Dermis microvascular lymphatic vessel endothelial cell (primary cell): ENCODE measurements around the gene ZNF765. TPM values are rescaled to one million over a fixed set of nuclear protein-coding genes. Genes with fewer than 3 reads are reported as not detected.
"Not testable (repeated sequence)": the region's sequence is repeated elsewhere in the genome, so short reads cannot be mapped to it uniquely, and the experiment has no call there.

Source experiments
- DNase-seq, 2 donors: peaks; one replicate each; pipeline versions ENCODE4 v3.0.0 to v3.0.0-alpha.2; 2010; ENCODE audit warnings: low read depth in 2 of 2
- total RNA-seq: library from RNA; depleted of rRNA; stranded (reverse); fragments of >200 nt; gene quantifications from 2 replicates; pipeline ENCODE4 v1.2.1, GENCODE V29; 2014

Gene ZNF765
- total RNA-seq, 1 donor from 2014 or later: 10.0 TPM

DNA sequence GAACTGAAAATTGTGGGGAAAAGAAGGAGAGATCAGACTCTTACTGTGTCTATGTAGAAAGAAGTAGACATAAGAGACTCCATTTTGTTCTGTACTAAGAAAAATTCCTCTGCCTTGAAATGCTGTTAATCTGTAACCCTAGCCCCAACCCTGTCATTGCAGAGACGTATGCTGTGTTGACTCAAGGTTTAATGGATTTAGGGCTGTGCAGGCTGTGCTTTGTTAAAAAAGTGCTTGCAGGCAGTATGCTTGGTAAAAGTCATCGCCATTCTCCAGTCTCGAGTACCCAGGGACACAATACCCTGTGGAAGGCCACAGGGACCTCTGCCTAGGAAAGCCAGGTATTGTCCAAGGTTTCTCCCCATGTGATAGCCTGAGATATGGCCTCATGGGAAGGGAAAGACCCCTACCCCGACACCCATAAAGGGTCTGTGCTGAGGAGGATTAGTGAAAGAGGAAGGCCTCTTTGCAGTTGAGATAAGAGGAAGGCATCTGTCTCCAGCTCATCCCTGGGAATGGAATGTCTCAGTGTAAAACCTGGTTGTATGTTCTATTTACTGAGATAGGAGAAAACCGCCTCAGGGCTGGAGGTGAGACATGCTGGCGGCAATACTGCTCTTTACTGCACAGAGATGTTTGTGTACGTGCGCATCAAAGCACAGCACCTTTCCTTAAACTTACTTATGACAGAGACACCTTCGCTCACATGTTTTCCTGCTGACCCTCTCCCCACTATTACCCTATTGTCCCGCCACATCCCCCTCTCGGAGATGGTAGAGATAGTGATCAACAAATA lies 25.8 kb downstream of the ZNF765 start:
- DNase-seq: not testable (repeated sequence)

DNA sequence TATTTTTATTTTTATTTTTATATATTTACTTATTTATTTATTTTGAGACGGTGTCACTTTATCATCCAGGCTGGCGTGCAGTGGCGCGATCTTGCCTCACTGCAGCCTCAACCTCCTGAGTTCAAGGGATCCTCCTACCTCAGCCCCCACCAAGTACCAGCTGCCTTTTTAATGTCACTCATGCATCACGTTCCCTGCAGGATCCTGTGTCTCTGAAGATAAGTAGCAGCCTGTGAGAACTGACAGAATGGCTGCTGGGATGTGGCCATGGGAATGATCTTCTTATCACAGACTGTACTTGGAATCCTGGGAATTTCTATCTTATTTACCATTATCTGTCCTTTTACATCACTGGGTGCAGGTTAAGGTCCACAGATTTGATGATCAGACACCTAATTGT lies 27.6 kb downstream of the ZNF765 start:
- DNase-seq: no peak

DNA sequence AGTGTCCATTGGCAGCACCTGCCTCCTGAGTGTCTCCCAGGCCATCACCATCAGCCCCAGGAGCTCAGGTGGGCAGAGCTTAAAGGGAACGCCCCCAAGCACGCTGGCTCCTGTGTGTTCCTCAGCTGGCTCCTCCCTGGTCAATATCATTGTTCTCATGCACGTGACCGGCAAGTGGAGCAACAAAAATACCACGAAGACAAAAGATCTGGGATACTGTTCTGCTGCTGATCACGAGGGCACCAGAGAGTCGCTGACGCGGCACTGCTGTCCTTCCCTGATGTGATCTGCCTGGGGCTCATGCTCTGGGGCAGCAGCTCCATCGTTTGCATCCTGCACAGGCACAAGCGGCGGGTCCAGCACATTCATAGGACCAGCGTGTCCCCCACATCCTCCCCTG lies 28.1 kb downstream of the ZNF765 start:
- peak; percentile 25 to 27 for DNase-seq

DNA sequence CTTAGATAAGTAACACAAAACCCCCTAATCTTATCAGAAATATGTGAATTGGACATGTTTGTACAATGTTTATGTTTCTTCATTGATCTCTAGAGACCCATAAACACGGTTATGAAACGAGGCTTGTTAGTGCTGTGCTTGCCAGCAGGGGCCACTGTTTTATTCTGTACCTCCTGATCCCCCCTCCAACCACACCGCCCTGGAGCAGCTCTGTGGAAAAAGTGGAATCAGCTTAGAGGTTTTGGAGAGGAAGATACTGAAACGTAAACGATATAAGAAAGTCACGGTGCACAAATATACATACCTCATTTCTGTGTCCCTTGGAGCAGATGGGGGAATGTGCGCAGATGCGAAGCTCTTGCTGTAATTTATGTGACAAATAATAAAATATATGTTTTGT lies 28.7 kb downstream of the ZNF765 start:
- peak; percentile 12 to 22 for DNase-seq

DNA sequence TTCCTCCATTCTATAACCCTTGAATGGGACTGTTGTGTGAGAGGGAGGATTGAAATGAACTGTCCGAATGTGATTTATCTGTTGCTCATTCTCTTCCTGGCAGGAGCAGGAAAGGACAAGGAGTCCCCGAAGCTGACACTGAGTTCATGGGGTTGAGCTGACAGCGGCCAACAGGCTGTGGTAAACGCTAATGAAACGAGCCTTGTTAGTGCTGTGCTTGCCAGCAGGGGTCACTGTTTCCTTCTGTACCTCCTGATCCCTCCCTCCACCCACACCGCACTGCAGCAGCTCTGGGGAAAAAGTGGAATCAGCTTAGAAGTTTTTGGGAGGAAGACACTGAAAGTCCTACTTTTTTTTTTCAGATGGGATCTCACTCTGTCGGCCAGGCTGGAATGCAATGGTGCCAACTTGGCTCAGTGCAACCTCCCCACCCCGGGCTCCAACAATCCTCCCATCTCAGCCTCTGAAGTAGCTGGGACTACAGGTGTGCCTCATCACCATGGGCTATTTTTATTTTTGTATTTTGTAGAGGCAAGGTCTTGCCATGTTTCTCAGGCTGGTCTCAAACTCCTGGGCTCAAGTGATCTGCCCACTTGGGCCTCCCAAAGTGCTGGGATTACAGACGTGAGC lies 30.1 kb downstream of the ZNF765 start:
- DNase-seq: peak; percentile 71 to 79

DNA sequence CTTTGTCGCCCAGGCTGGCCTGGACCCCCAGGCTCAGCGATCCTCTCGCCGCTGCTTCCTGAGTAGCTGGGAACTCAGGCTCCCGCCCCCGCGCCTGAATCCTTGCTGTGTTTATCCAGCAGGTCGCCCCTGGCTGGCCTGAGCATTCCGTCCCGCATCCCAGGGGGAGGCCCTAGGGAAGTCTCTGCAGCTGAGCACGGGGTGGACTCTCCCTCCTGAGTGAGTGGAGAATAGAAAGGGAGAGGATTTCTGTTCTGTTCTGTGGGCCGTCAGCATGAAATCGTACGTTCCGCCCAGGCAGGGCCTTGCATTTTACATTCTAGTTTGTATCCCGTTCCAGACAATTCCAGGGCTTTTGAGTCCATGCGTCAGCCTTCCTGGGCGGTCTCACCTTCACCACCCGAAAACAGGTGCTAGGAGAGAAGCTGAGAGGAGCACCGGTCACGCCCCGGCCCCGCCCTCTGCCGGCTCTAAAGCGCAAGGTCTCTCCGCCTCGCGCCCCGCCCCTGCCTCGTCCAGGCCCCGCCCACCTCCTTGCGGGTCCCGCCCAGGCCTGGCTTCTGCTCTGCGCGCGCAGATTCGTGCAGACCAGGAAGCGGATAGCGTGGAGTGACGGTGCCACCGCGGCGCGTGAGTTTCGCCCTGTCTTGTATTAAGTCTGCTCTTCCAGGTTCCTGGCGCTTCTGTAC lies 36.6 kb downstream of the ZNF765 start, which contains the start of gene ZNF761:
Gene ZNF761, plus strand, starts transcription at position 586 of the 689 bp plus-strand sequence. CDS start 15,285 bp downstream, outside the sequence.
- DNase-seq: peak; percentile 74 to 95

DNA sequence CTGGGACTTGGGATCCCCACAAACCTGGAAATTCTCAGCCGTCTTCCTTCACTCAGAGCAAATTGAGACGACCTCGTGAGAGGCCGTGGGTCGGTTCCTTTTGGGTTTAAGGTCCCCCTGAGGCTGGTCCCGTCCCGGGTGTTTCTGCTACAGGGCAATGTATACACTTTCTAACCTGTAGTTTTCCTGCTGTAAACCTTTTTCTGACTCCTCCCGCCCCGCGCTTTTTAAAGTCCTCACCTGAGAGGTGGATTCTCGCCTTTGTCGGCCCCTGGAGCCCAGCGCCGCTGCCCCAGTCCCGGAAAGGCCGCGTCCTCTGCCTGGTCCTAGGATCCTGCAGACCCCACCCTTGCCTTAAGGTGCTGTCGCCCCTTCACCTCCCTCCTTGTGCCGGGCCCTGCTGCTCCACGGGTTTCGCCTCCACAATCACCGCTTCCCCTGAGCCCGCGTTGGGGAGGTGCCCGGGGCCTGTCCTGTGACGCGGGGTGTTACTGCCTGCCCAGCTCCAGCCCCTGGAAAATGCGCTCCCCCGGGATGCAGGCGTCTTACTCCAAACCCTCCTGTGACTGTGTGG lies 37.2 kb downstream of the ZNF765 start:
- peak in 1 of 2 donors; percentile 36 for DNase-seq

DNA sequence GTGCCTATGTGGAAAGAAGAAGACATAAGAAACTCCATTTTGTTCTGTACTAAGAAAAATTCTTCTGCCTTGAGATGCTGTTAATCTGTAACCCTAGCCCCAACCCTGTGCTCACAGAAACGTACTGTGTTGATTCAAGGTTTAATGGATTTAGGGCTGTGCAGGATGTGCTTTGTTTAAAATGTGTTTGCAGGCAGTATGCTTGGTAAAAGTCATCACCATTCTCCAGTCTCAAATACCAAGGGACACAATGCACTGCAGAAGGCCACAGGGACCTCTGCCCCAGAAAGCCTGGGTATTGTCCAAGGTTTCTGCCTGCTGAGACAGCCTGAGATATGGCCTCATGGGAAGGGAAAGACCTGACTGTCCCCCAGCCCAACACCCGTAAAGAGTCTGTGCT lies 48.9 kb downstream of the ZNF765 start:
- DNase-seq: not testable (repeated sequence)

DNA sequence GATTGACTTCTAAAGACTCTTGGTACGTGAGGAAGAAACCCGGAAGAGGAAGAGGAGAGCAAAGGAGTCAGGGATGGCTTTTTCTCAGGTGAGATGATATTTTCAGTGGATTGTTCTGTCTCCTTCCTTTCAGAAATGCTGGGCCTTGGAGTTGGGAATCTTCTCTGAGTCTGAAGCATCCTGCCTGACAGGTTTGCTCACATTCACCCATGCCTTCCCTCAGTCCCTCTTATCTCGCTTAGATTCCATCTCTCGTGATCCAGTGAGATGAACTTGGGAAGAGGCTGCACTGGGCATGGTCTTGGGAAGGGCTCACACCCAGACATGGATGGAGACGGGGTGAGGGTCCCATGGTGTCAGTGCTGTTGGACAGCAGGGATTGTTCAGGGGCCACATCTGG lies 52.2 kb downstream of the ZNF765 start:
- DNase-seq: not testable (repeated sequence)

DNA sequence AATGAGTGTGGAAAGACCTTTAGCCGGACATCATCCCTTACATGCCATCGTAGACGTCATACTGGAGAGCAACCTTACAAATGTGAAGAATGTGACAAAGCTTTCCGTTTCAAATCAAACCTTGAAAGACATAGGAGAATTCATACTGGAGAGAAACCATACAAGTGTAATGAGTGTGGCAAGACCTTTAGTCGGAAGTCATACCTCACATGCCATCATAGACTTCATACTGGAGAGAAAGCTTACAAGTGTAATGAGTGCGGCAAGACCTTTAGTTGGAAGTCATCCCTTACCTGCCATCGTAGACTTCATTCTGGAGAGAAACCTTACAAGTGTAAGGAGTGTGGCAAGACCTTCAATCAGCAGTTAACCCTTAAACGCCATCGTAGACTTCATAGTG lies 60.9 kb downstream of the ZNF765 start:
- DNase-seq: no peak

DNA sequence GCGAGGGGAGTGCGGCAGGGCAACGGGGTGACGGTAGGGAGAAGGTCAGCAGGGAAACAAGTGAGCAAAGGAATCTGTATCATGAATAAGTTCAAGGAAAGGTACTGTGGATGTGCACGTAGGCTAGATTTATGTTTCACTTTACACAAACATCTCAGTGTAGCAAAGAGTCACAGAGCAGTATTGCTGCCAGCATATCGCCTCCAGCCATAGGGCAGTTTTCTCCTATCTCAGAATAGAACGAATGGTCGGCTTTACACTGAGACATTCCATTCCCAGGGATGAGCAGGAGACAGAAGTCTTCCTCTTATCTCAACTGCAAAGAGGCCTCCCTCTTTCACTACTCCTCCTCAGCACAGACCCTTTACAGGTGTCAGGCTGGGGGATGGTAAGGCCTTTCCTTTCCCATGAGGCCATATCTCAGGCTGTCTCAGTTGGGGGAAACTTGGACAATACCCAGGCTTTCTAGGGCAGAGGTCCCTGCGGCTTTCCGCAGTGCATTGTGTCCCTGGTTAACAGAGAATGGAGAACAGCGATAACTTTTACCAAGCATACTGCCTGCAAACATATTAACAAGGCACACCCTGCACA lies 65.3 kb downstream of the ZNF765 start:
- DNase-seq: not testable (repeated sequence)

DNA sequence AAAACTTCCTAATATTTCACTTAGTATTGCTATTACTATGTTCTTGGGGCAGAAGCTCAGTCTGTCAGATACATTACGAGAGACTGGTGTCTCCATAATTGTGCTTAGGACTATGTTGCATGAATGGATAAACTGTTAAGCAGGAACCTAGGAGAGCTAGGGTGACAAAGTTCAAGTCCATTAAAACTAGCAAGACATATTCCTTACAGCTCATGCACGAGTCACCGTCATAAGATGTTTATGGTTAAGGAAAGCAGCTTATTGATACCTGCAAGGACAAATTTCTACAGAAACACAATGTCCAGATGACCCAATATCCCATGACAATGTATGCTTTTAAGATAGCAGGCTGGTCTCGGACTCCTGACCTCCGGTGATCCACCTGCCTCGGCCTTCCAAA lies 66.9 kb downstream of the ZNF765 start:
- DNase-seq: no peak

DNA sequence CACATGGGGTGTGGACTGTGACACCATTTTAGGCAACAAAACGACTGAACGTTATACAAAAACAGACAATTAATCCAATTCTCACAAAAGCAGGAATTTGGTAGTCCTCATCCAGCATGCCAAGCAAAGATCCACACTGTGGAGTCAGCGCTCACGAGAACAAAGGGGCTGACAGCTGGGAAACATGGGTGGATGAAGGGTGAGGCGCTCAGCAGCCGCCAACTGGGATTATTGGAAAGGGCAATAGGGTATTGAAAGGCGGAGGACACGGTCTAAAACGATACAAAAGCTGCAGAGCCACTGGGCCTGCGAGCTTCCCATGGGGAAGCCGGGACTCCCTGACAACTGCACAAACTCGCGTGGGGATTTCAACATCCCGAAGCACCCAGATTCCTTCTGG lies 67.9 kb downstream of the ZNF765 start:
- DNase-seq: no peak

DNA sequence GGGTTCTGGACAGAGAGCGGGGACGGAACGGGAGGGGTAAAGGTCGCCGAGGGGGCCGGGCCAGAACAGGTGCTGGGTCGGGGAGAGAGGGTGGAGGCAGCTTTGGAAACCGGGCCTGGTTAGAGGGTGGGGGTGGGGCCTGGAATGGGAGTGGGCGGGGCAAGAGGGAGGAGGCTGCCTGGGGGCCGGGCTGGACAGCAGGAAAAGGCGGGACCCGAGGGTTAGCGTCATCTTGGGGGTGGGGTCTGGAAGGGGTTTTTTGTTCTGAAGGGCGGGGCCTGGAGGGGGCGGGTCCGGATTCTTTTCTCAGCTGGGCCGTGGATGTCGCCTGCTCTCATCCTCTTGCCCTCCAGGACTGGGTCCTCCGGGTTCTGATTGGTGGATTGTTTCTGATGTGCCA lies 68.3 kb downstream of the ZNF765 start:
- peak; percentile 20 to 48 for DNase-seq

DNA sequence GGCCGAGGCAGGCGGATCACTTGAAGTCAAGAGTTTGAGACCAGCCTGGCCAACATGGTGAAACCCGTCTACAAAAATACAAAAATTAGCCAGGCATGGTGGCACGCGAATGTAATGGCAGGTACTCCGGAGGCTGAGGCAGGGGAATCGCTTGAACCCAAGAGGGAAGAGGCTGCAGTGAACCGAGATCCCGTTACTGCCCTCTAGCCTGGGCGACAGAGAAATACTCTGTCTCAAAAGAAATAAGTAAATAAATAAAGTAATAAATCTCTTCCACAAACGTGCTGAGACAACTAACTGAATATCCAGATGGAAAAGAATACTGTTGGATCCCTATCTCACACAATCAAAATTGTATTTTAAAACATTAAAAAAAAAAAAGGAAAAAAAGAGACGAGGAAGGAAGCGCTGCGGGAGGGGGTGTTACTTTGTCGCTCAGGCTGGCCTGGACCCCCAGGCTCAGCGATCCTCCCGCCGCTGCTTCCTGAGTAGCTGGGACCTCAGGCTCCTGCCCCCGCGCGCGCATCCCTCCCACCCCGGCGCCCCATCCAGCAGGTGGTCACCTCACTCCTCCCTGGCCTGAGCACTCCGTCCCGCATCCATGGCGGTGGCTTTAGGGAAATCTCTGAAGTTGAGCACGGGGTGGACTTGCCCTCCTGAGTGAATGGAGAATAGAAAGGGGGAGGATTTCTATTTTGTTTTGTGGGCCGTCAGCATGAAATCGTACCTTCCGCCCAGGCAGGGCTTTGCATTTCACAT lies 72.0 kb downstream of the ZNF765 start:
- DNase-seq: no peak

DNA sequence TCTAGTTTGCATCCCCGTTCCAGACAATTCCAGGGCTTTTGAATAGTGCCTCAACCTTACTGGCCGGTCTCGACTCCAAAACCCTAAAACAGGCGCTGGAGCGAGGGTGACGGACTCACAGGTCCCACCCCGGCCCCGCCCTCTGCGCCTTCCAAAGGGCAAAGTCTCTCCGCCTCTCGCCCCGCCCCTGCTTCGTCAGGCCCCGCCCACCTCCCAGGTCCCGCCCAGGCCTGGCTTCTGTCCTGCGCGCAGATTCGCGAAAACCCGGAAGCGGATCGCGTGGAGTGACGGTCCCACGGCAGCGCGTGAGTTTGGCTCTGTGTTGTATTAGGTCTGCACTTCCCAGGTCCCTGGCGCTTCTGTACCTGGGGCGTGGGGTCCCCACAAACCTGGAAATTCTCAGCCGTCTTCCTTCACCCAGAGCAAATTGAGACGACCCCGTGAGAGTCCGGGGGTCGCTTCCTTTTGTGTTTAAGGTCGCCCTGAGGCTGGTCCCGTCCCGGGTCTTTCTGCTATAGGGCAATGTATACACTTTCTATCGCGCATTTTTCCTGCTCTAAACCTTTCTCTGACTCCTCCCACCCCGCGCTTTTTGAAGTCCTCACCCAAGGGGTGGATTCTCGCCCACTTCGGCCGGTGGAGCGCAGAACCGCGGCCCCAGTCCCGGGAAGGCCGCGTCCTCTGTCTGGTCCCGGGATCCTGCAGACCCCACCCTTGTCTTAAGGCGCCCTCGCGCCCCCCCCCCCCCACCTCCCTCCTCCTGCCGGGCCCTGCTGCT lies 72.7 kb downstream of the ZNF765 start, which contains the start of gene ZNF813:
Gene ZNF813, plus strand, starts transcription at position 249 of the 778 bp plus-strand sequence. CDS start 16,090 bp downstream, outside the sequence.
- DNase-seq: peak; percentile 63 to 88

DNA sequence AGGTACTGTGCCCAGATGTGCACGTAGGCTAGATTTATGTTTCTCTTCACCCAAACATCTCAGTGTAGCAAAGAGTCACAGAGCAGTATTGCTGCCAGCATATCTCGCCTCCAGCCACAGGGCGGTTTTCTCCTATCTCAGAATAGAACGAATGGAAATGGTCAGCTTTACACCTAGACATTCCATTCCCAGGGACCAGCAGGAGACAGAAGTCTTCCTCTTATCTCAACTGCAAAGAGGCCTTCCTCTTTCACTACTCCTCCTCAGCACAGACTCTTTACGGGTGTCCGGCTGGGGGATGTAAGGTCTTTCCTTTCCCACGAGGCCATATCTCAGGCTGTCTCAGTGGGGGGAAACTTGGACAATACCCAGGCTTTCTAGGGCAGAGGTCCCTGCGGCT lies 73.7 kb downstream of the ZNF765 start:
- DNase-seq: peak in 1 of 2 donors; percentile 8

DNA sequence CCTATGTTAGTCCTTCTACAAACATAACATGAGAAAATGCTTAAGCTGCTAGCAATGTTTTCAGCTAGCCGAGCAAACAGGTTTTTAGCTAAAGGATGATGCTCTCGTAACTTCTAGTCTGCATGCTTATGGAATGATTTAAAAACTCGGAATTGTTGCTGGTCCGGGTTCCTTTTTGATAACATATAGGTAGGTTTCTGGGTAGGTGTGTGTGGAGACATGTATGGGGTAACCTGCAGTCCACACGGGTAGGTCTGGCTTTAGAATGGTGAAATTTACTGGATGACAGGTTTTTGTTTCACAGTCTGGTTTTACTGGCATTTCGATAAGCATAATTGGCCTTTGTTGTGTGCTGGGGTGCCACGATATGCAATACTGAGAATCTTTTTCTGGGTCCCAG lies 77.0 kb downstream of the ZNF765 start:
- no peak for DNase-seq

DNA sequence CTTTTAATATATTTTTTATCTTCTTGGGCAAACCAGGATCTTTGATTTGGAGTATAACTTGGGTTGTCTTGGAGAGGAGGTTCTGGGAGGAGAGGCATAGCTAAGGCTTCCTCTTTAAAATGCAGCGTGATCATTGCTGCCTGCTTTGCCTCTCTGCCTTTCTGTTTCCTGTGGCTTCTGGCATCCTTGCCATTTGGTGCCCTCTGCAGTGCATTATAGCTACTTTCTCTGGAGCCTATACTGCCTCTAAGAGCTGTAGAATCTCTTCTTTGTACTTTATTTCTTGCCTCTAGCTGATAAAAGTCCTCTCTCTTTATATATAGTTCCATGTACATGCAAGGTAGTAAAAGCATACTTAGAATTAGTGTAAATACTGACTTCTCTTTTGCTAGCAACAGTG lies 79.9 kb downstream of the ZNF765 start:
- not testable (repeated sequence) for DNase-seq

DNA sequence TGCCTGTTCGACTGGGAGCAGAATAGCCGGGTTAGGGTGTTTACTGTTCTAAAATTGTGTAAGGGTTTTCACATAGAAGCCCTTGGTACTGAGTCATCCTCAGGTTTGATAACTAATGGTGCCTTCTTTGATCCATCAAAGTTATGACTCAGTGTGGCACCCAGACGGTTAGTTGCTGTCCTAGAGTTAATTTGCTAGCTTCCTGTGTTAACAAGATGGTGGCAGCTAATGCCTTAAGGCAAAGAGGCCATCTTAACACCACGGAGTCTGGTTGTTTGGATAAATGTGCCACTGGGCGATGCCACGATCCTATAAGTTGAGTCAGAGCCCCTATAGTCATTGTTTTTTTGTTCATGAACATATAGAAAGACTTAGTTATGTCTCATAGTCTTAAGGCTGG lies 80.5 kb downstream of the ZNF765 start:
- DNase-seq: not testable (repeated sequence)
